ENCODE data around the gene PTGFRN.

The PTGFRN gene

GRCh38 chr1:116891396-116892079 is 18.2 kb upstream of the PTGFRN start:
- DNase-seq, result no peak

- no peak for DNase-seq
These were observed 14.6 kb upstream of the PTGFRN start for GRCh38 chr1:116895073-116895472.

- DNase-seq, result no peak
These were observed 10.2 kb upstream of the PTGFRN start for GRCh38 chr1:116899529-116899928.

GRCh38 chr1:116900471-116901365 is 9.0 kb upstream of the PTGFRN start:
- no peak for DNase-seq

GRCh38 chr1:116902027-116902426 is 7.7 kb upstream of the PTGFRN start:
- DNase-seq, result no peak

GRCh38 chr1:116902723-116903383 is 6.9 kb upstream of the PTGFRN start:
- DNase-seq, result no peak

GRCh38 chr1:116904791-116905320 is 4.9 kb upstream of the PTGFRN start:
- no peak for DNase-seq

- DNase-seq, result no peak
These were observed 2.9 kb upstream of the PTGFRN start for GRCh38 chr1:116906812-116907211.

GRCh38 chr1:116907351-116907750 is 2.4 kb upstream of the PTGFRN start:
- no peak for DNase-seq

GRCh38 chr1:116908266-116908665 is 1.4 kb upstream of the PTGFRN start:
- DNase-seq, result no peak

- DNase-seq, result no peak
These were observed 750 bp upstream of the PTGFRN start for GRCh38 chr1:116908820-116909511.

- peak; percentile 36 to 54 for DNase-seq
These were observed 867 bp downstream of the PTGFRN start for GRCh38 chr1:116910379-116911187.

- DNase-seq, result no peak
These were observed 1.5 kb downstream of the PTGFRN start for GRCh38 chr1:116911188-116911553.

- no peak for DNase-seq
These were observed 2.2 kb downstream of the PTGFRN start for GRCh38 chr1:116911779-116912469.

GRCh38 chr1:116912846-116913245 is 3.1 kb downstream of the PTGFRN start:
- DNase-seq, result no peak

- DNase-seq, result no peak
These were observed 4.2 kb downstream of the PTGFRN start for GRCh38 chr1:116913941-116914340.

- no peak for DNase-seq
These were observed 5.0 kb downstream of the PTGFRN start for GRCh38 chr1:116914667-116915066.

- DNase-seq, result no peak
These were observed 5.5 kb downstream of the PTGFRN start for GRCh38 chr1:116915086-116915661.

GRCh38 chr1:116916002-116916401 is 6.3 kb downstream of the PTGFRN start:
- DNase-seq, result no peak

GRCh38 chr1:116916533-116917445 is 7.1 kb downstream of the PTGFRN start:
- no peak for DNase-seq
